NB4 (cell line): ENCODE measurements around the gene RRAS.

ENCODE experiments used
- POLR2A ChIP-seq: IDR thresholded peaks from 2 replicates; pipeline ENCODE4 v1.6.1; 2011; ENCODE audit warnings: mild to moderate bottlenecking; ENCODE audit not compliant: insufficient read length; ENCODE audit errors: extremely low read depth
- TF ChIP-seq, protein P1 (sequence below): IDR thresholded peaks from one replicate; pipeline ENCODE4 v1.5.1; 2012; ENCODE audit warnings: low read depth, low read length

DNA sequence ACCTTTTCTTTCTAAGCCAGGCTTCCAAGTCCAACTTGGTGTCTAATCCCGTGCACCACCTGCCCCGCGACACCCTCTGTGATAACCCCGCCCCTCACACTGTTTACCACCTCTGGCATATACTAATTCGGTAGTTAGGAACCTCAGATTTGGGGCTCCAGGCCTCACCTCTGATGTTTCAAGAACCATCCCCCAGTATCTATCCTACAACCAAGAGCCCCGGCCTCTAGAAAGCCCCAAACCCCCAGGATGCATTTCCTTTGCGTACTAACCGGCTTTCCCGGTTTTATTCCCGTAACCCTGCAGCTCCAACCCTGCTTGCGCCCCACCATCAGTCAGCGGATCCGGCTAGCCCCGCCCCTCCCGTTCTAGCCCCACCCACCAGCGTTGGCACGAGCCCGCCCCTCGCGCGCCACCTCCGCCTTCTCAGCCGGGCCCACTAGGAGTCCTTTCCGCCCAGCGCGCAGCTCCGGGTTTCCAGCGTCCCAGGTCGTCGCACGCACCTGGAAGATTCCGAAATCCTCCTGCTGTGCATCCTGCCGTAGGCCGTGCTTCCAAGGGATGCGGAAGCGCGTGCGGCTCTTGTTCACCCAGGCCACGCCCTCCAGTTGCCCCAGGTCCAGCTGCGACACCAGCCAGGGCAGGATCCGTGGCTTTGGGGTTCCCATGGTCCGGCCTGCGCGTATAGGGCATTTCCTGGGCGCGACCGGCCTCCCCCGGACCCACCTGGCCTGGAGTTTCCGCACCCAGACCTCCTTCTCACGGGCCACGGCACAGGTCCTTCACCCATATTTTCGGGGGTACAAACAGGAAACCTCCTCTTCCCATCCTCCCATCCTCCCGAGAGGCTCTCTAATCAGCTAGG lies 24.5 kb upstream of the RRAS start:
- peak; percentile 50 for TF ChIP-seq POLR2A
- TF ChIP-seq, protein P1, sequence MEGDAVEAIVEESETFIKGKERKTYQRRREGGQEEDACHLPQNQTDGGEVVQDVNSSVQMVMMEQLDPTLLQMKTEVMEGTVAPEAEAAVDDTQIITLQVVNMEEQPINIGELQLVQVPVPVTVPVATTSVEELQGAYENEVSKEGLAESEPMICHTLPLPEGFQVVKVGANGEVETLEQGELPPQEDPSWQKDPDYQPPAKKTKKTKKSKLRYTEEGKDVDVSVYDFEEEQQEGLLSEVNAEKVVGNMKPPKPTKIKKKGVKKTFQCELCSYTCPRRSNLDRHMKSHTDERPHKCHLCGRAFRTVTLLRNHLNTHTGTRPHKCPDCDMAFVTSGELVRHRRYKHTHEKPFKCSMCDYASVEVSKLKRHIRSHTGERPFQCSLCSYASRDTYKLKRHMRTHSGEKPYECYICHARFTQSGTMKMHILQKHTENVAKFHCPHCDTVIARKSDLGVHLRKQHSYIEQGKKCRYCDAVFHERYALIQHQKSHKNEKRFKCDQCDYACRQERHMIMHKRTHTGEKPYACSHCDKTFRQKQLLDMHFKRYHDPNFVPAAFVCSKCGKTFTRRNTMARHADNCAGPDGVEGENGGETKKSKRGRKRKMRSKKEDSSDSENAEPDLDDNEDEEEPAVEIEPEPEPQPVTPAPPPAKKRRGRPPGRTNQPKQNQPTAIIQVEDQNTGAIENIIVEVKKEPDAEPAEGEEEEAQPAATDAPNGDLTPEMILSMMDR, result no peak
